ENCODE results near the gene TMEM132A. TPM values are rescaled to one million over a fixed set of nuclear protein-coding genes. Genes with fewer than 3 reads are reported as not detected.

TMEM132A gene
- polyA plus RNA-seq, 1 of the 3 experiments (the other 2 are of a cell fraction): 66.9 TPM

DNA sequence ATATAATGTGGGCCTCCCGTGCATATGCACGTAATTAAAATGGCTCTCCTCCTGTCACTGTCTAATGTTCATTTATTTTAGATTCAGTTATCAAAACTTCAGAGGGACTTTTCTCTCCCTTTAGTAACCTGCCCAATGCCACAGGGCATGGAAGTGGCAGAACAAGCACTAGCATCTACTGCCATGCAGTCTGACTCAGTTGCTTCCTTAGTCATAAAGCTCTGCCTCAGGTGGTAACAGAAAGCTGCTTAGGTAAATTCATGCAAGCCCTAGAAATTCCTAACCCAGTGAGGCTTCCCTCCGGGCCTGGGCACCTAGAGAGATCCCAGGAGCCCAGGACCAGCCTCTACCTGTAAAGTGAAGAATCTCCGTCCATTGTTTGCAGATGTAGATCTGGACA lies 26.8 kb upstream of the TMEM132A start:
- TF ChIP-seq JUND (IDR thresholded peaks at IDR 0.05) (no peak), RAD21 (IDR thresholded peaks at IDR 0.05; ENCODE audit: low read length) (no peak), EZH2phosphoT487 (IDR thresholded peaks at IDR 0.05; ENCODE audit: borderline replicate concordance, low read depth) (no peak), TEAD4 (IDR thresholded peaks at IDR 0.05; ENCODE audit: borderline replicate concordance, insufficient read depth) (no peak), POLR2AphosphoS5 (IDR thresholded peaks at IDR 0.05; ENCODE audit: low read depth, low read length) (no peak), ELF1 (IDR thresholded peaks at IDR 0.05) (no peak), SIN3A (IDR thresholded peaks at IDR 0.05; ENCODE audit: borderline replicate concordance, low read depth, low read length) (no peak), GATA2 (CRISPR knock-in tag; IDR thresholded peaks at IDR 0.05) (no peak), CHD2 (IDR thresholded peaks at IDR 0.05; ENCODE audit: low read length, partially characterized antibody) (no peak), FOXJ3 (CRISPR knock-in tag; IDR thresholded peaks at IDR 0.05) (no peak), TCF12 (IDR thresholded peaks at IDR 0.05) (no peak), NFIC (IDR thresholded peaks at IDR 0.05; ENCODE audit: borderline replicate concordance) (no peak), TAF1 (IDR thresholded peaks at IDR 0.05; ENCODE audit: borderline replicate concordance, low read depth, low read length) (no peak), NRF1 (IDR thresholded peaks at IDR 0.05; ENCODE audit: low read depth, low read length) (no peak), YY1 (IDR thresholded peaks at IDR 0.05; ENCODE audit: low read depth) (no peak), RXRA (IDR thresholded peaks at IDR 0.05; ENCODE audit: borderline replicate concordance, low read depth) (no peak)
- TF ChIP-seq, protein P1, sequence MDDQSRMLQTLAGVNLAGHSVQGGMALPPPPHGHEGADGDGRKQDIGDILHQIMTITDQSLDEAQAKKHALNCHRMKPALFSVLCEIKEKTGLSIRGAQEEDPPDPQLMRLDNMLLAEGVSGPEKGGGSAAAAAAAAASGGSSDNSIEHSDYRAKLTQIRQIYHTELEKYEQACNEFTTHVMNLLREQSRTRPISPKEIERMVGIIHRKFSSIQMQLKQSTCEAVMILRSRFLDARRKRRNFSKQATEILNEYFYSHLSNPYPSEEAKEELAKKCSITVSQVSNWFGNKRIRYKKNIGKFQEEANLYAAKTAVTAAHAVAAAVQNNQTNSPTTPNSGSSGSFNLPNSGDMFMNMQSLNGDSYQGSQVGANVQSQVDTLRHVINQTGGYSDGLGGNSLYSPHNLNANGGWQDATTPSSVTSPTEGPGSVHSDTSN (IDR thresholded peaks at IDR 0.05): no peak
- TF ChIP-seq, protein P2, sequence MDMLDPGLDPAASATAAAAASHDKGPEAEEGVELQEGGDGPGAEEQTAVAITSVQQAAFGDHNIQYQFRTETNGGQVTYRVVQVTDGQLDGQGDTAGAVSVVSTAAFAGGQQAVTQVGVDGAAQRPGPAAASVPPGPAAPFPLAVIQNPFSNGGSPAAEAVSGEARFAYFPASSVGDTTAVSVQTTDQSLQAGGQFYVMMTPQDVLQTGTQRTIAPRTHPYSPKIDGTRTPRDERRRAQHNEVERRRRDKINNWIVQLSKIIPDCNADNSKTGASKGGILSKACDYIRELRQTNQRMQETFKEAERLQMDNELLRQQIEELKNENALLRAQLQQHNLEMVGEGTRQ (IDR thresholded peaks at IDR 0.05; ENCODE audit: borderline replicate concordance, low read depth, low read length): no peak
- TF ChIP-seq, protein P3, sequence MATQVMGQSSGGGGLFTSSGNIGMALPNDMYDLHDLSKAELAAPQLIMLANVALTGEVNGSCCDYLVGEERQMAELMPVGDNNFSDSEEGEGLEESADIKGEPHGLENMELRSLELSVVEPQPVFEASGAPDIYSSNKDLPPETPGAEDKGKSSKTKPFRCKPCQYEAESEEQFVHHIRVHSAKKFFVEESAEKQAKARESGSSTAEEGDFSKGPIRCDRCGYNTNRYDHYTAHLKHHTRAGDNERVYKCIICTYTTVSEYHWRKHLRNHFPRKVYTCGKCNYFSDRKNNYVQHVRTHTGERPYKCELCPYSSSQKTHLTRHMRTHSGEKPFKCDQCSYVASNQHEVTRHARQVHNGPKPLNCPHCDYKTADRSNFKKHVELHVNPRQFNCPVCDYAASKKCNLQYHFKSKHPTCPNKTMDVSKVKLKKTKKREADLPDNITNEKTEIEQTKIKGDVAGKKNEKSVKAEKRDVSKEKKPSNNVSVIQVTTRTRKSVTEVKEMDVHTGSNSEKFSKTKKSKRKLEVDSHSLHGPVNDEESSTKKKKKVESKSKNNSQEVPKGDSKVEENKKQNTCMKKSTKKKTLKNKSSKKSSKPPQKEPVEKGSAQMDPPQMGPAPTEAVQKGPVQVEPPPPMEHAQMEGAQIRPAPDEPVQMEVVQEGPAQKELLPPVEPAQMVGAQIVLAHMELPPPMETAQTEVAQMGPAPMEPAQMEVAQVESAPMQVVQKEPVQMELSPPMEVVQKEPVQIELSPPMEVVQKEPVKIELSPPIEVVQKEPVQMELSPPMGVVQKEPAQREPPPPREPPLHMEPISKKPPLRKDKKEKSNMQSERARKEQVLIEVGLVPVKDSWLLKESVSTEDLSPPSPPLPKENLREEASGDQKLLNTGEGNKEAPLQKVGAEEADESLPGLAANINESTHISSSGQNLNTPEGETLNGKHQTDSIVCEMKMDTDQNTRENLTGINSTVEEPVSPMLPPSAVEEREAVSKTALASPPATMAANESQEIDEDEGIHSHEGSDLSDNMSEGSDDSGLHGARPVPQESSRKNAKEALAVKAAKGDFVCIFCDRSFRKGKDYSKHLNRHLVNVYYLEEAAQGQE (IDR thresholded peaks at IDR 0.05; ENCODE audit: low read depth, low read length): no peak
- TF ChIP-seq, protein P4, sequence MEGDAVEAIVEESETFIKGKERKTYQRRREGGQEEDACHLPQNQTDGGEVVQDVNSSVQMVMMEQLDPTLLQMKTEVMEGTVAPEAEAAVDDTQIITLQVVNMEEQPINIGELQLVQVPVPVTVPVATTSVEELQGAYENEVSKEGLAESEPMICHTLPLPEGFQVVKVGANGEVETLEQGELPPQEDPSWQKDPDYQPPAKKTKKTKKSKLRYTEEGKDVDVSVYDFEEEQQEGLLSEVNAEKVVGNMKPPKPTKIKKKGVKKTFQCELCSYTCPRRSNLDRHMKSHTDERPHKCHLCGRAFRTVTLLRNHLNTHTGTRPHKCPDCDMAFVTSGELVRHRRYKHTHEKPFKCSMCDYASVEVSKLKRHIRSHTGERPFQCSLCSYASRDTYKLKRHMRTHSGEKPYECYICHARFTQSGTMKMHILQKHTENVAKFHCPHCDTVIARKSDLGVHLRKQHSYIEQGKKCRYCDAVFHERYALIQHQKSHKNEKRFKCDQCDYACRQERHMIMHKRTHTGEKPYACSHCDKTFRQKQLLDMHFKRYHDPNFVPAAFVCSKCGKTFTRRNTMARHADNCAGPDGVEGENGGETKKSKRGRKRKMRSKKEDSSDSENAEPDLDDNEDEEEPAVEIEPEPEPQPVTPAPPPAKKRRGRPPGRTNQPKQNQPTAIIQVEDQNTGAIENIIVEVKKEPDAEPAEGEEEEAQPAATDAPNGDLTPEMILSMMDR (IDR thresholded peaks at IDR 0.05): no peak
- ChIA-PET POLR2A (no interaction called here), CTCF (interaction anchor here (3.1 to 21.9 kb wide), 4 partner anchors 9 to 122 kb away, joined by 16 to 550 read pairs (median 39); partner anchors contain the start of gene CCDC86)
- Histone ChIP-seq H3K9me2 (no peaks in the 10 kb centered on the region), H3K36me3 (replicated peaks in 1 of 2; ENCODE audit: control insufficient read depth in 1 of 2, insufficient read depth in 2 of 2, low read length in 1 of 2) (peaks cover 84 to 91% of the 10 kb centered on the region in 2 experiments), H3F3A (replicated peaks; ENCODE audit: insufficient read depth) (peaks cover 13% of the 10 kb centered on the region), H3K9me3 (no peaks in the 10 kb centered on the region), H3K4me1 (ENCODE audit: control insufficient read depth in 1 of 2, insufficient read depth in 2 of 2, low read depth in 1 of 2, low read length in 1 of 2) (no peaks in the 10 kb centered on the region), H3K27me3 (ENCODE audit: insufficient read depth) (no peaks in the 10 kb centered on the region), H3K27ac (ENCODE audit: low read depth in 2 of 2, low read length in 1 of 2) (no peak overlapping the region), H4K20me1 (ENCODE audit: insufficient read depth) (no peaks in the 10 kb centered on the region), H3K4me3 (ENCODE audit: low read depth in 2 of 2, low read length in 1 of 2) (no peak overlapping the region), H2AFZ (ENCODE audit: low read depth) (no peak overlapping the region), H3K79me2 (ENCODE audit: insufficient read depth) (peaks cover 6% of the 10 kb centered on the region; the same call in 1 of the 2 replicates), H3K9ac (no peak overlapping the region), H3K4me2 (no peak overlapping the region)
- WGBS (ENCODE audit: low lambda C conversion rate): 97% methylated on average over 4 of the region's 4 CpGs
- no peak for DNase-seq
